AG09319 (cell line): ENCODE measurements around the gene AP4B1.

Source experiments
- DNase-seq: peaks from one replicate; pipeline ENCODE4 v3.0.0-alpha.2; 2010; ENCODE audit warnings: low read depth; ENCODE audit errors: extremely low read depth
- CTCF ChIP-seq: IDR thresholded peaks from 2 replicates; pipeline ENCODE4 v1.5.1; 2011; ENCODE audit warnings: low read depth, mild to moderate bottlenecking, inconsistent platforms, low read length, moderate library complexity

AP4B1 gene

DNA sequence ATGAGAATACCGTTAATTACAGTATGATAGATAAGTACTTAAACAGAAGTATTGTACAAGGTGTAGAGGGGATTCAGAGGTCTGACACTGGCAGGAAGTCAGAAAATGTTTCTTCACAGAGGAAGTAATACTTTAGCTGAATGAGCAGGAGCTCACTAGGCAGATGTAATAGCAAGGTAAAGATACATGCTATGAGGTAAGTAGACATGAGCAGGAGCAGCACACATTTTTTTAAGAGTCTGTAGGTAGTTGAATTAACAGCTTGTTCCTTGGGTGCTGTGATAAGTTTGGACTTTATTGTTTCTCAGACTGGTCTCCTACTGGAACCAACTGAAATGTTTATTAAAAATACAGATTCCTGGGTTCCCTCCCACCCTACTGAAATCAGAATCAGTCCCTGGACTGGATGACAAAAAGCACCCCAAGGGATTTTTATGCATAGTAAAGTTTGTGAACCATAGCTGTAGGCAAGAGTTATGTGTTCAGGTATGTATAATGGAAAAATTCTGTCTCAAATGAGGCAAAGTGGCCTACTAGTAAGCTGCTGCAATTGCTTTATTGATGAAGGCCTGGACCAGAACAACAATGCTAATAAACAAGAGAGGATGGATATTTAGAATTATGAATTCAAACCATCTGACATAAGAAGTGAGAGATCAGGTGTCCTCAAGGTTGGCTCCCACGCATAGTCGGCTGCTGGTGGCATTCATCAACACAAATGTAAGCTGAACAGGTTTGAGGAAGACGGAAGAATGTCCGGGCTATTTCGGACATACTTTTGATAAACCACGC, 902 bp downstream of the AP4B1 start:
- DNase-seq, result no peak

GRCh38 chr1:113901191-113901590, 3.4 kb downstream of the AP4B1 start:
- DNase-seq, result no peak
- TF ChIP-seq CTCF, result no peak

More for the DNA sequence above, 902 bp downstream of the AP4B1 start:
- no peak for TF ChIP-seq CTCF

GRCh38 chr1:113899111-113899510, 5.5 kb downstream of the AP4B1 start:
- no peak for DNase-seq
- TF ChIP-seq CTCF, result no peak

DNA sequence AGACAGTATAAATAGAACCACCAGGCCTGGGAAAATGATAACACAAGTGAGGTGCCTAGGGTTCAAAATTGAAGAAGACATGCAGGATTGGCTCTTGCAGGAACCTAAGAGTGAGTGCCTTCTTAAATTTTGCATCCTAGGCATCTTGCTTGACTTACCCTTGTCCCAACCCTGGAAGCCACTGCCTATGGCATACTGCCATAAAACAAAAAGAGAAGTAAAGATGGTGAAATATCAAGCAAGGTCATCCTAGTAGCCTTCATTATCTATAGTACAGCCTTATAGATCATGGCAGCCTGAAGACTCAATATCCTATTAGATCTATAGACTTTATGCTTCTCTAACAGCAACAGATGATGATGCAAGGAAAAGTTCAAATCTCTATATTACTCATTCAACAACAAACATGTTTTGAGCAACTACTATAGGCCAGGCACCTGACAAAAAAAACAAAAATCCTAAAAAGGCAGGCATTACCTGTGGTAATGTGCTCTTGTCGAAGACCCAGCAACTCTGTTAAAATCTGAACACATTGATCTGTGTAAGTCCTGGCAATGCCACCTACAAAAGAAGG, 6.3 kb downstream of the AP4B1 start:
- no peak for DNase-seq
- TF ChIP-seq CTCF, result no peak

- no peak for TF ChIP-seq CTCF
- DNase-seq, result no peak
These were observed 8.6 kb downstream of the AP4B1 start for GRCh38 chr1:113895961-113896360.

DNA sequence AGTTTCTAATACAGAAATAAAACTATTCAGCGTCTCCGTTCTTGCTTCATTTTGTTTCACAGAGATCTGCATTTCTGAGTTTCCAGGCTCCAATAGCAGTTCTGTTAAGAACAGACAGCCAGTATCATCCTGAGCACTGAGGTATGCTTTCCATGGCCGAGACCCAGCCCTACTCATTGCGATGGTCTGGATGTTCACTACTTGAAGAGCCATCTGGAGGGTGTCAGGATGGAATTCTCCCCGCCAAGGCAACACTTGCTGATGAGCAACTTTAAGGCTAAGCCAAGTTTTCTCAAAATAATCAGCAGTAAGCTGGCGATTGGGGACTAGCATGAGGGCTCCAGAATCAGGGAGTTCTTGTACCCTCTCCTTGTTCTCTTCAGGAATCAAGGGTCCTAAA, 9.5 kb downstream of the AP4B1 start:
- no peak for TF ChIP-seq CTCF
- DNase-seq, result no peak

GRCh38 chr1:113893267-113893666, 11.3 kb downstream of the AP4B1 start:
- no peak for TF ChIP-seq CTCF
- DNase-seq, result no peak
